LHCN-M2 (cell line): Measurements from ENCODE around the gene NTSR2. TPM values are rescaled to one million over a fixed set of nuclear protein-coding genes. Genes with fewer than 3 reads are reported as not detected.

Experiments
- DNase-seq: peaks from one replicate; pipeline ENCODE4 v3.0.0-alpha.2; 2012; ENCODE audit warnings: low read depth
- total RNA-seq: library from RNA; depleted of rRNA; stranded (reverse); fragments of >200 nt; gene quantifications from 2 replicates; pipeline ENCODE4 v1.2.3, GENCODE V29; 2014; rRNA removed

The NTSR2 gene
- total RNA-seq, 1 experiment from 2014 or later = not detected

DNA sequence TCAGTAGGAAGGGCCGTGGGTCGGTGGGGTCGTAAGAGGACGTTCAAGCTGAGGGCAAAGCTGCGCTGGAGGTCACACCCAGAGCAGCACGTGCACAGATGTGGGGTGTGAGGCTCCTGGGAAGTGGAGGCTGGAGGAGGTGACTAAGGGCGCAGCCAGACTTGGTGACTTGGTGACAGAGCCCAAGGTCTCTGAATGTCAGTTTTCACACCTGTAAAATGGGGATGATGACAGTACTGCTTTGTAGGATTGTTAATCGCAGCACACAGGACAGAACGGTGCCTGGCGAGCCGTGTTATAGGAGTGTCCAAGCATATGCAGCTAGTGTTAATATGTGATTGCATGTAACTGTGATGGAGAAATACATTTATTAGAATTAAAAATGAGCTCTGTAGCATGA, 40.8 kb downstream of the NTSR2 start:
- DNase-seq = no peak

DNA sequence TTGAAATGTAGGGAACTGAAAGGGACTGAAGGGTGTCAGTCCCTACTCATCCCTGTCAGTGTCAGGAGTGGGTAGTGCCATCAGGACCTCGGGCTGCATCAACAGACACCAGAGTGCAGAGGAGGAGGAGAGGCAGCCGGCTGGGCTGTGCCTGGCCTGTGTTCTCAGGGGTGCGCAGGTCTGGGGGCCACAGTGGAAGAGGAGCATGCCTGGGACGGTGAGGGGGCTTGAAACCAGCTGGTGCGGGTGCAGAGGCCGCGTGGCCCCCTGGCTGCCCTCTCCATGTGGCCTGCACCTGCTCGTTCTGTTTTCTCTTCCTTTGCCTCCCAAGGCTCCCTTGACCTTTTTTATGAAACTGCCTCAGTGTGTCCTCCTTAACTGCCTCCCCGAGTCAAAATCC, 41.3 kb downstream of the NTSR2 start:
- no peak for DNase-seq

DNA sequence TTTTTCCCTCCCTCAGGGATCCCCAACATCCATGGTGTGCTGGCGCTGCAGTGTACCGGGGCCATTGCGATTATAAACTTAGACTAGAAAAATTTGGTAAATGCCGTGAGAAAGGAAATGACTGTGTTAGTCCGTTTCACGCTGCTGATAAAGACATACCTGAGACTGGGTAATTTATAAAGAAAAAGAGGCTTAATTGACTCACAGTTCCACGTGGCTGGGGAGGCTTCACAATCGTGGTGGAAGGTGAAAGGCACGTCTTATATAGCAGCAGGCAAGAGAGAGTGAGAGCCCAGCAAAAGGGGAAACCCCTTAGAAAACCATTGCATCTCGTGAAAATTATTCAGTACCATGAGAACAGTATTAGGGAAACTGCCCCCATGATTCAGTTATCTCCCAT, 44.3 kb downstream of the NTSR2 start:
- DNase-seq = no peak

DNA sequence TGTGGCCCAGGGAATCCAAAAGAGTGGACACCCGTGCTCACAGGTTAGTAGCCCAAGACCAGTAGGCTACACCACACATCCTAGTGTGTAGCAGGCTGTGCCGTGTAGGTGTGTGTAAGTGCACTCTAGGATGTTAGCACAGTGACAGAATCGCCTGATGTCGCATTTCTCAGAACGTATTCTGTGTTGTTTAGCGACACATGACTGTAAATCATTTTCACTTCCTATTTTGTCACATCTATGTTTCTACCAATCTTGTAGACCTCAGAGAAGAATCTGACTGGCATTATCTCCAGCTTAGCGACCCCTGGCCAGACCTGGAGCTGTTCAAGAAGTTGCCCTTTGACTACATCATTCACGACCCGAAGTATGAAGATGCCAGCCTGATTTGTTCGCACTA, 45.1 kb downstream of the NTSR2 start:
- no peak for DNase-seq

DNA sequence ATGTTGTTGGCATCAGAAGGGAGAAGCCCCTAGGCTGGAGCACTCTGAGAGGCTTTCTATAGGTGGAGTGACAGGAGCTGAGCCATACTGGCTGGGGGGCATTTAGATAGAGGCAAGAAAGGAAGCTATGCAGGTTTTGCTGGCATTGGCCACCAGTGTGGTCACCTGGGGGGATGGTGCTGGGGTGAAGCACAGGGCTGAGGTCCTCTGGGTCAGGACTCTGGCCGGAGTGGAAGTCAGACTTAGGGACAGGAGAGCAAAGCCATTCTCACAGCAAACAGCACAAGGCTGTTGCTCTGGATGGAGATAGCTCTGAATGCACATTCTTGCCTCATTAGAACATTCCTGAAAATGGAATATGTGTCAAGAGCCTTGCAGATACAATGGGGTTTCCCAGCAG, 47.4 kb downstream of the NTSR2 start:
- DNase-seq = no peak

DNA sequence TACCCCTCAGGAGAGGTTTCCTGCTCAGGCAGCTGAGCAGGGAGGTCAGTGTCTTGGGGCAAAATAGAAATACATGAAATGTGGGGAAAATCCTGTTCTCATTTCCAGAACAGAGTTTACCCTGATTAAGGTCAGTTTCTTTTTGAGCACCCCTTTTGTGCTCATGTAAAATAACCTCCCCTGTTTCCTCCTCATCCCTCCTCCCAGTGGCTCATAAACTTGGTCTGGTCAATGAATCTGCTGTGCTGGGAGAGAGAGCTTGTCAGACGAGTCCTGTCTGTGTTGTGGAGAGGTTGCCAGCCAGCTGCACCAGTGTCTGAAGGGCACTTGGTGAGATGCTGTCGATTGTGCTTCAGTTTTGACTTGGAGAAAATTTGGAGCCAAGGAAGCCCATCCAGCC, 48.6 kb downstream of the NTSR2 start:
- no peak for DNase-seq

DNA sequence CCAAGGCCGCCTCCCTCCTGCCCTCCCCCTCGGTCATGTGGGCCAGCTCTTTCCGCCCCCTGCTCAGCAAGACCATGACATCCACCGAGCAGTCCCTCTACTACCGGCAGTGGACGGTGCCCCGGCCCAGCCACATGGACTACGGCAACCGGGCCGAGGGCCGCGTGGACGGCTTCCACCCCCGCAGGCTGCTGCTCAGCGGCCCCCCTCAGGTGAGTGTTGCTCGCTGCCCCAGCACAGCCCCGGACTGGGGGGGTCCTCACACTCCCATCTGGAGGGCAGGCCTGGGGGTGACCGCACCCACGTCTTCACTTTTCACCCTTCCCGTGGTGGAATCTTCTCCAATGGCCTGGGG, 51.3 kb downstream of the NTSR2 start:
- DNase-seq = no peak

DNA sequence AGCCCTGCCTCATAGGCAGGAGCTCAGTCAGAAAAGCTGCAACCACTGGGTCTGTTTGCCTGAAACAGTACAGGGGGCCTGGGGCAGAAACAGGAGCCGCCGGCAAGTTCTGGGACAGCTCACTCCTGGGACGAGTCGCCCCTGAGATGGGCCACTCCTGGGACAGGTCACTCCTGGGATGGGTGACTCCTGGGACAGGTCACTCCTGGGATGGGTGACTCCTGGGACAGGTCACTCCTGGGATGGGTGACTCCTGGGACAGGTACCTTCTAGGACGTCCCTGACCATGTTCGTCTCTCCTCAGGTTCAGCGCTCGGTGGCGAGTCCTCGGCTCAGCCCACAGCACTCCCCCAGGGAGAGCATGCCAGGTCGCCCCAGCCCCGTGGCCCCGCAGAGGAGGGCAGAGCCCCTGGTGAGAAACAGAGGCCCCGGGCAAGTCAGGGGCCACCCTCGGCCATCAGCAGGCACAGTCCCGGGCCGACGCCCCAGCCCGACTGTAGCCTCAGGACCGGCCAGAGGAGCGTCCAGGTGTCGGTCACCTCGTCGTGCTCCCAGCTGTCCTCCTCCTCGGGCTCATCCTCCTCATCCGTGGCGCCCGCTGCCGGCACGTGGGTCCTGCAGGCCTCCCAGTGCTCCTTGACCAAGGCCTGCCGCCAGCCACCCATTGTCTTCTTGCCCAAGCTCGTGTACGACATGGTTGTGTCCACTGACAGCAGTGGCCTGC, 51.8 kb downstream of the NTSR2 start:
- DNase-seq = no peak

DNA sequence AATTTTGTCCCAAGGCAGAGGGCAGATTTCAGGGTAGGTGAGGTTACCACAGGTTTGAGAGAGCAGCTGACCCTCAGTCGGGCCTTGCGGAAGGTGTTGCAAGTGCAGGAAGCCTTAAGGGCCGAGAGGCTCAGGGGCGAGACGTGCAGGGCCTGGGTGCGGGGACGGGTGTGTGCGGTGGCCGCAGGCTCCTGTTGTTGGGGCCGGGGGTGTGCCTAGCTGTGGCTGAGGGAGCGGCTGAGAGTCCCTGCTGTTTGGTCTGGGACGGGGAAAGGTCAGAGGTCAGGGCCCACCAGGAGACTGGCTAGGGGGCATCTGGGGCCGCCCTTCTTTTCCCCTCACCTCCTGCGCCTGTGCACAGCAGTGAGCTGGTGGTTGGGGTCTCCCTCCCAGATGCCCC, 52.5 kb downstream of the NTSR2 start:
- no peak for DNase-seq

DNA sequence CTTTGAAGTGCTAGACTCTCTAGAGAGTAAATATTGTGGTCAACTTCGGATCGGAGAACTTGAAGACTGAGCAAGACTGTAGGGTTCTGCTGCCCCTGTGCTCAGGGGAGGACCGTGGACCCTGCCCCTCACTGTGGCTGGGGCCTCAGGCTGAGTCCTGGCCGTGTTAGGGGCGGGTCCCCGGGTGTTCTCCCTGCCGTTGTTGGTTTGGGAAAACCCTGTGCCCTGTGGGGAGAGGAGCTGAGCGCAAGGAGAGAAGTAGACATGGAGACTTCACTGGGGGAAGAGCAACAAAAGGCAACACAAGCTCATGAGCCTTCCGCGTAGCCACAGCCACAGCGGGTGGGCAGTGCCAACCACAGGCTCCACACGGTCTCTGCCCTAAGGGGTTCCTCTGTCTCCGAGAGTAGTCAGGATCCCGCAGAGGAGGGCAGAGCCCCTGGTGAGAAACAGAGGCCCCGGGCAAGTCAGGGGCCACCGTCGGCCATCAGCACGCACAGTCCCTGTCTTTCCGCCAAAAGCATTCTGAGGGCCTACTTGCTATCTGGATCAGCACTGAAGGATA, 53.1 kb downstream of the NTSR2 start:
- no peak for DNase-seq

DNA sequence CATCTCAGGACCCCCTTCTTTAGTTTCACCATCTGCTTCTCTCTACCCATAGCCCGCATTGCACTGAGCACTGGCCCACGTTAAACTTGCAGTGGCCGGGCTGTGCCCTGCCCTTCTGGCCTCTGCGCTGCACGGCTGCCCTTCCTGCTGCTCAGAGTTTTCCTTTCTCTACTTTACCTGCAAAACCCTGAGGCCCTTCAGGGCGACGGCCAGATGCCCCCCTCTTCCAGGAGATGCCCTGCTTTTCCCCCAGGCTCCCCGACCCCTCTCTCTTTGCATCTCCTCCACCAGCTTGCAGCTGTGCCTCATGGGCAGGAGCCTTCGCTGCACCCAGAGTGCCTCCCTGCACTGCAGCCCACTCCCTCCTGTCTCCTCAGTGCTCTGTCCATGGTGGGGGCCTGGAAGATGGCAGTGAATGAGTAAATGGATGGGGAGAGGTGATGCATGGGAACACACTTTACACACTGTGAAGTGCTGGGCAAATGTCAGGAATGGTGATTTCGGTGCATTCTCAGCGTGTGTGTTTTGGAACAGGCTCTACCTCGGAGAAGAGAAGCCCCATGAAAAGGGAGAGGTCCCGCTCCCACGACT, 53.8 kb downstream of the NTSR2 start:
- DNase-seq = no peak

DNA sequence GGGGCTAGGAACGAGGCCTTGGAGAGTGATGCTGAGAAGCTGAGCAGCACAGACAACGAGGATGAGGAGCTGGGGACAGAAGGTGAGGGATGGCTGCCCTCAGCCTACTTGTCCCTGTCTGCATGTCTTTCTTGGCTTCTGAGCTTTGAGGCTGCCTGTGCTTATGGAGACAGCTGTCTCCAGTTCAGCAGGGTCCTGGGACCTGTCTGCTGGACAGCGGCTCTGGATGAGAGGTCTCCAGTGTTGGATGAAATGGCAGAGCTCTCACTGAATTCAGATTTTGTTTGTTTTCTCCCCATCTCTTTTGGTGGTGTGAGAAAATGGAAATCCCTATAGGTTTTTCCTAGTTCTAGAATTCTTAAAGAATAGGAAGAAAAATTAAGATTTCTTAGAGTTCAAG, 54.8 kb downstream of the NTSR2 start:
- peak; percentile 10 for DNase-seq

DNA sequence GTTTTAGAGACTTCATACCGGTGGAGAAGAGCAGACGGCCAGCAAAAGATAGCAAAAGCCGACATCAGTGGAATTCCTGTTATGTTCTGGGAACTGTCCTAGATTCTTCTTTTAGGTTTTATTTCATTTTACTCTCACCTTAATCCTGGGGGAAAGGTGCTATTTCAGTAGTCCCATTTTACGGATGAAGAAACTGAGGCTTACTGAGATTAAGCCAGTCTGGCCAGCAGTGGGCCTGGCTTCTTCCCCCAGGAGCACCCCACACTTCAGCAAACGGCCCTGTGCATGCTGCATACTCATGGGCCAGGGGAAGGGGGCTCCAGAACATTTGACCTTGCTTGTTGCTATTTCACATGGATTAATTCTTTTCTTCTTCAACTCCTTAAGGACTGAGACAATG, 56.7 kb downstream of the NTSR2 start:
- DNase-seq = no peak

DNA sequence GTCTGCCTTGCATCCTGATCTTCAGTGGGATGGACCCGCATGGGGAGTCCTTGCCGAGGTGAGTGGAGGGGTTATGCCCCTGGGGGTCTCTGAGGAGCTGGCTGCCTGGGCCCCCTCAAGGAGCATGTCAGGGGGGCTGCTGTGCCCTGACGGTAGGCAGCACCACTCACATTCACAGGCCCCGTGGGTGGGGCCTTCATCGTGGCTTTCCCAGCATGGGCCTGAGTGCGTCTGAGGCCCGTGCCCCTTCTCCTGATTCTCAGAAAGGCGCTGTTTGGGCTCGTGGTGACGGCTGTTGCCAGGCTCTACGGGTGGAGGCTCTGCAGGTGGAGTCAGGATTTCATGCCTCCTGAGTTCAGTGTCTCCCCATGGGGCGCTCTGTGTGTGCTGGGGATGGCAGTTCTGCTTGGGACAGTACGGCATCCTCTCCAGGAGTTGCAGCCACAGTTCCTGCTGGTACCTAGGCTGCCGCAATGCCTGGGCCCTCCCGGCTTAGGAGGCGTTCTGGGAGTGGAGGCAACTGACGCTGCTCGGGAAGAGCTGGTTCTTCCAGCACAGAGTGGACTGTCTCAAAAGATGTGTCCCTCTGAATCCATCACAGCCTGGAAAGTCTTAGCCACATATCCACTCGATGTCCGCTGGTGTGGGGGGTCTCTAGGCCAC, 57.3 kb downstream of the NTSR2 start:
- no peak for DNase-seq

DNA sequence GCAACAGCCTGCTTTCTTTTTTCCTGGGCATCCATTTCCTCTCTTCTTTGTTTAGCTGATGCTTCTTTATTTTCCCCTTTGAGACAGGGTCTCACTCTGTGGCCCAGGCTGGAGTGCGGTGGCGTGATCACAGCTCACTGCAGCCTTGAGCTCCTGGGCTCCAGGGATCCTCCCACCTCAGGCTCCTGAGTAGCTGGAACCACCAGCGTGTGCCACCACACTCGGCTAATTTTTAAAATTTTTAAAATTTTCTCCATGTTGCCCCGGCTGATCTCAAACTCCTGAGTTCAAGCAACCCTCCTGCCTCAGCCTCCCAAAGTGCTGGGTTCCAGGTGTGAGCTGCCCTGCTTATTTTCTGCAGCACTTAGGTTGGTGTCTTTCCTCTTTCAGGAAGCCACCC, 58.7 kb downstream of the NTSR2 start:
- no peak for DNase-seq

DNA sequence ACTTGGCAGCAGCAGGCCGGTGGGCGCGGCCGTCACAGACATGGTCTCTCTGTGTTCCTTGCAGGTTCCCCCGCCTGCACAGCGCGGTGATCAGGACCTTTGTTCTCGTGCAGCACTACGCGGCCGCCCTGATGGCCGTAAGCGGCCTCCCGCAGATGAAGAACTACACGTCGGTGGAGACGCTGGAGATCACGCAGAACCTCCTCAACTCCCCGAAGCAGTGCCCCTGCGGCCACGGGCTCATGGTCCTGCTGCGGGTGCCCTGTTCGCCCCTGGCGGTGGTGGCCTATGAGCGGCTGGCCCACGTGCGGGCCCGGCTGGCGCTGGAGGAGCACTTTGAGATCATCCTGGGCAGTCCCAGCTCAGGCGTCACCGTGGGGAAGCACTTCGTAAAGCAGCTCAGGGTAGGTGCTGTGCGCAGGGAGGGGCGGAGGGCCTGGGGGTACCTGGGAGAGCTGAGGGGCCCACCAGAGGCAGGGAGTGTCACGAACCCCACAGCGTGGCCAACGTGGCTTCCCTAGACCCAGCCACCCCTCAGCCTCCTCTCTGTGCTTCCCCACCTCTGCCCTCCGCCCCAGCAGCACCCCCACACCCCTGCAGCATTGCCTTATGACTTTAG, 59.3 kb downstream of the NTSR2 start:
- DNase-seq = no peak

Other genes with a start within 250 kb of the NTSR2 start
- 21.9 and 23.6 TPM in 2 replicates for gene E2F6, start 204.0 kb downstream of the NTSR2 start, total RNA-seq
- 0.38 and 0.57 TPM in 2 replicates for gene GREB1, start 136.2 kb downstream of the NTSR2 start, total RNA-seq
- 12.1 and 15.7 TPM in 2 replicates for gene LPIN1, start 76.4 kb upstream of the NTSR2 start, total RNA-seq